ENCODE measurements around the gene PRDM16. TPM values are rescaled to one million over a fixed set of nuclear protein-coding genes. Genes with fewer than 3 reads are reported as not detected.

Gene PRDM16
- total and polyA plus RNA-seq, 2 of the 13 experiments (the other 11 are each of a cell fraction or from before 2014, with no cell fraction given) = 0.15 to 0.81 TPM

GRCh38 chr1:3063379-3064295 is 5.4 kb upstream of the PRDM16 start:
- intact Hi-C loops (cut with micrococcal nuclease; ENCODE audit: unreplicated experiment) (loop anchor here (2.0 kb wide), 1 partner anchor 221 kb away; no protein-coding TSS in a partner anchor), in situ Hi-C loops (cut with HindIII; ENCODE audit: extremely low pct_ligation_motif_present, low pct_unique_long_range_greater_than_20kb) (loop anchor here (25.0 kb wide), 1 partner anchor 224 kb away; no protein-coding TSS in a partner anchor)
- peak overlapping the region in 1 of 3 experiments; percentile 41; a peak in 1 of 6 replicates for H3K4me3 ChIP-seq (replicated peaks in 1 of 3; ENCODE audit: insufficient read depth in 1 of 3, low read depth in 2 of 3, low read length in 3 of 3)
- no peak overlapping the region for H3K9ac ChIP-seq (ENCODE audit: insufficient read depth, low read depth, low read length)
- H3K27ac ChIP-seq (ENCODE audit: extremely low read length, insufficient read depth, low read length) = no peak overlapping the region
- H4K20me1 ChIP-seq (ENCODE audit: insufficient read depth, low read length) = no peaks in the 10 kb centered on the region
- peaks cover 24% of the 10 kb centered on the region for H3K4me1 ChIP-seq (ENCODE audit: insufficient read depth, low read length)
- H3K4me2 ChIP-seq (ENCODE audit: low read depth, low read length) = peak overlapping the region; percentile 55
- BruUV-seq (replicated peaks) = no TSS peak
- DNase-seq (ENCODE audit: low spot score) = no peak
- peaks cover 8 to 47% of the 10 kb centered on the region in 2 experiments; a peak in 4 of 5 replicates for H3K27me3 ChIP-seq (ENCODE audit: control insufficient read depth in 1 of 2, insufficient read depth in 2 of 2, low read length in 2 of 2)
- ATAC-seq = no peak
- ChIA-PET CTCF (ENCODE audit: low intra/inter-chr PET ratio, low total read pairs) (no interaction called here), POLR2A (no interaction called here)
- no peak for FAIRE-seq
- WGBS (ENCODE audit: low lambda C conversion rate) = 60% methylated on average over 91 of the region's 91 CpGs
- no peaks in the 10 kb centered on the region for H3K9me3 ChIP-seq (ENCODE audit: low read length)
- H2AFZ ChIP-seq (ENCODE audit: low read length) = no peak overlapping the region
- no peaks in the 10 kb centered on the region for H3K79me2 ChIP-seq (ENCODE audit: insufficient read depth, low read length)
- no peaks in the 10 kb centered on the region for H3K36me3 ChIP-seq (replicated peaks in 1 of 2; ENCODE audit: control insufficient read depth in 1 of 2, insufficient read depth in 2 of 2, low read length in 2 of 2)
- TF ChIP-seq ZNF451 (CRISPR knock-in tag; IDR thresholded peaks at IDR 0.05) = no peak
- TF ChIP-seq ZNF883 (CRISPR knock-in tag; IDR thresholded peaks at IDR 0.05; ENCODE audit: not compliant biosample characterization) = no peak
- TF ChIP-seq PCBP1 (IDR thresholded peaks at IDR 0.05; ENCODE audit: borderline replicate concordance, low read depth, low read length) = no peak
- TF ChIP-seq ZNF687 (CRISPR knock-in tag; IDR thresholded peaks at IDR 0.05) = peak; percentile 46; the same call in 1 of the 2 replicates
- no peak for TF ChIP-seq FLYWCH1 (CRISPR knock-in tag; IDR thresholded peaks at IDR 0.05)
- no peak for TF ChIP-seq ZHX2 (IDR thresholded peaks at IDR 0.05; ENCODE audit: low read depth)
- TF ChIP-seq ZHX2 (CRISPR knock-in tag; IDR thresholded peaks at IDR 0.05; ENCODE audit: borderline replicate concordance) = no peak
- TF ChIP-seq ZSCAN29 (CRISPR knock-in tag; conservative IDR thresholded peaks at IDR 0.05) = peak; percentile 99
- TF ChIP-seq AKAP8 (CRISPR knock-in tag; IDR thresholded peaks at IDR 0.05) = 0 out of 2 replicates have a peak, but pooled peaks have one; percentile 21
- TF ChIP-seq BRF2 (CRISPR knock-in tag; IDR thresholded peaks at IDR 0.05) = no peak
